ENCODE measurements around the gene SERPINI1. TPM values are rescaled to one million over a fixed set of nuclear protein-coding genes. Genes with fewer than 3 reads are reported as not detected.

Gene SERPINI1
- total RNA-seq, 1 experiment from 2014 or later, result 0.30 TPM

DNA sequence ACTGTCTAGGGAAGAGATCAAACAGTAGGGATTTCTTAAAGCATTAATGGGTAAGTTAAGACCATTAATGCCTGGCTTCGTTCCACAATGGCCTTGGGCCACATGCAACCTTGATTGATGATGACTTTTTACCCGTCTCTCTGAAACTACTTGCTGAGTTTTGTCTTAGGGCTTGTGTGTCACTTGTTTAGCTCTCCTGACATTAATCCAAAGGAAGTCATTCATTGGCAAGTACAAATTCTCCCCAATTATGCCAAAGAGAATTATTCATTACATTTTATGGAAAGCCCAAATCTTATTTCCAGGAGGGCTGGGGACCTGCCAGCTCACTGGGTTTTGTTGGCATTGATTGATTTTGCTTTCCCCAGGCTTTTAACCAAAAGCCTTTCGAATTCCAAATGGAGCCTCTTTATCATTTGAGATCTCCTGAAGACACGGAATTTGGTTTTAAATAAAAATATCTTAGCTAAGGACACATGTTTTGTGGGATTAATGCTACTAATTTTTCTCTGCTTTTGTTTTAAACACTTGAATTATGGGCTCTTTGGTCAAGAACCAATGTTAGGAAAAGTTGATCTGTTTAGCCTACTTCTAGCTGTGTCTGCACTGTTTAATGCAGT lies 40.7 kb downstream of the SERPINI1 start:
- intact Hi-C loops (cut with micrococcal nuclease; ENCODE audit: unreplicated experiment), result no loop called here
- no peak for TF ChIP-seq EZH2 (IDR thresholded peaks at IDR 0.05; ENCODE audit: borderline replicate concordance, low read depth, low read length, poor library complexity, severe bottlenecking)
- TF ChIP-seq, protein P1, sequence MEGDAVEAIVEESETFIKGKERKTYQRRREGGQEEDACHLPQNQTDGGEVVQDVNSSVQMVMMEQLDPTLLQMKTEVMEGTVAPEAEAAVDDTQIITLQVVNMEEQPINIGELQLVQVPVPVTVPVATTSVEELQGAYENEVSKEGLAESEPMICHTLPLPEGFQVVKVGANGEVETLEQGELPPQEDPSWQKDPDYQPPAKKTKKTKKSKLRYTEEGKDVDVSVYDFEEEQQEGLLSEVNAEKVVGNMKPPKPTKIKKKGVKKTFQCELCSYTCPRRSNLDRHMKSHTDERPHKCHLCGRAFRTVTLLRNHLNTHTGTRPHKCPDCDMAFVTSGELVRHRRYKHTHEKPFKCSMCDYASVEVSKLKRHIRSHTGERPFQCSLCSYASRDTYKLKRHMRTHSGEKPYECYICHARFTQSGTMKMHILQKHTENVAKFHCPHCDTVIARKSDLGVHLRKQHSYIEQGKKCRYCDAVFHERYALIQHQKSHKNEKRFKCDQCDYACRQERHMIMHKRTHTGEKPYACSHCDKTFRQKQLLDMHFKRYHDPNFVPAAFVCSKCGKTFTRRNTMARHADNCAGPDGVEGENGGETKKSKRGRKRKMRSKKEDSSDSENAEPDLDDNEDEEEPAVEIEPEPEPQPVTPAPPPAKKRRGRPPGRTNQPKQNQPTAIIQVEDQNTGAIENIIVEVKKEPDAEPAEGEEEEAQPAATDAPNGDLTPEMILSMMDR (conservative IDR thresholded peaks at IDR 0.05; ENCODE audit: low read depth, low read length), result no peak
- Histone ChIP-seq H3K4me1 (ENCODE audit: insufficient read depth, low read length, poor library complexity, severe bottlenecking) (no peaks in the 10 kb centered on the region), H3K27me3 (replicated peaks; ENCODE audit: insufficient read depth, low read depth, low read length, poor library complexity) (peaks cover 4% of the 10 kb centered on the region), H3K27ac (ENCODE audit: low read depth, low read length, poor library complexity, severe bottlenecking) (no peak overlapping the region), H3K36me3 (ENCODE audit: insufficient read depth, low read length, poor library complexity, severe bottlenecking) (no peaks in the 10 kb centered on the region), H3K9me3 (ENCODE audit: low read depth, low read length, poor library complexity, severe bottlenecking) (peaks cover 4% of the 10 kb centered on the region), H3K4me3 (ENCODE audit: low read depth, low read length, poor library complexity, severe bottlenecking) (no peak overlapping the region)
- peak; percentile 5 for DNase-seq (ENCODE audit: low spot score)
- CTCF ChIA-PET, result no interaction called here
- no TSS peak for BruUV-seq (replicated peaks)
- POLR2A ChIA-PET (ENCODE audit: low non-redundant PET), result no interaction called here

GRCh38 chr3:167777356-167777755 lies 41.8 kb downstream of the SERPINI1 start:
- intact Hi-C loops (cut with micrococcal nuclease; ENCODE audit: unreplicated experiment), result no loop called here
- CTCF ChIA-PET, result no interaction called here

GRCh38 chr3:167780214-167780883 lies 44.8 kb downstream of the SERPINI1 start:
- Histone ChIP-seq H3K9me3 (ENCODE audit: low read depth, low read length, poor library complexity, severe bottlenecking) (peaks cover 4% of the 10 kb centered on the region), H3K36me3 (ENCODE audit: insufficient read depth, low read length, poor library complexity, severe bottlenecking) (no peaks in the 10 kb centered on the region), H3K4me1 (ENCODE audit: insufficient read depth, low read length, poor library complexity, severe bottlenecking) (no peaks in the 10 kb centered on the region), H3K4me3 (ENCODE audit: low read depth, low read length, poor library complexity, severe bottlenecking) (no peak overlapping the region), H3K27ac (ENCODE audit: low read depth, low read length, poor library complexity, severe bottlenecking) (no peak overlapping the region), H3K27me3 (replicated peaks; ENCODE audit: insufficient read depth, low read depth, low read length, poor library complexity) (no peaks in the 10 kb centered on the region)
- no peak for DNase-seq (ENCODE audit: low spot score)
- POLR2A ChIA-PET (ENCODE audit: low non-redundant PET), result no interaction called here
- no TSS peak for BruUV-seq (replicated peaks)
- intact Hi-C loops (cut with micrococcal nuclease; ENCODE audit: unreplicated experiment), result no loop called here
- TF ChIP-seq, protein P1 (conservative IDR thresholded peaks at IDR 0.05; ENCODE audit: low read depth, low read length), result no peak
- TF ChIP-seq EZH2 (IDR thresholded peaks at IDR 0.05; ENCODE audit: borderline replicate concordance, low read depth, low read length, poor library complexity, severe bottlenecking), result no peak
- CTCF ChIA-PET, result no interaction called here

More at GRCh38 chr3:167777356-167777755, 41.8 kb downstream of the SERPINI1 start:
- TF ChIP-seq, protein P1 (conservative IDR thresholded peaks at IDR 0.05; ENCODE audit: low read depth, low read length), result no peak
- no peak for TF ChIP-seq EZH2 (IDR thresholded peaks at IDR 0.05; ENCODE audit: borderline replicate concordance, low read depth, low read length, poor library complexity, severe bottlenecking)
- Histone ChIP-seq H3K9me3 (ENCODE audit: low read depth, low read length, poor library complexity, severe bottlenecking) (peaks cover 4% of the 10 kb centered on the region), H3K27me3 (replicated peaks; ENCODE audit: insufficient read depth, low read depth, low read length, poor library complexity) (peaks cover 4% of the 10 kb centered on the region), H3K27ac (ENCODE audit: low read depth, low read length, poor library complexity, severe bottlenecking) (no peak overlapping the region), H3K4me1 (ENCODE audit: insufficient read depth, low read length, poor library complexity, severe bottlenecking) (no peaks in the 10 kb centered on the region), H3K4me3 (ENCODE audit: low read depth, low read length, poor library complexity, severe bottlenecking) (no peak overlapping the region), H3K36me3 (ENCODE audit: insufficient read depth, low read length, poor library complexity, severe bottlenecking) (no peaks in the 10 kb centered on the region)
- POLR2A ChIA-PET (ENCODE audit: low non-redundant PET), result no interaction called here
- no peak for DNase-seq (ENCODE audit: low spot score)
- BruUV-seq (replicated peaks), result no TSS peak

All from A673 (cell line).